Activated CD4-positive, alpha-beta memory T cell treated with anti-CD3 and anti-CD28 coated beads for 36 hours (primary cell): Measurements from ENCODE around the gene TBX20. TPM values are rescaled to one million over a fixed set of nuclear protein-coding genes. Genes with fewer than 3 reads are reported as not detected.

Experiments
- CTCF ChIA-PET: fragments of 350-600 bp; sonication (Branson Sonifier 250); formaldehyde crosslinking; loops from one replicate; lab custom pipeline; 2021; ENCODE audit warnings: antibody characterized with exemption, inconsistent platforms; lab: Charles Lee
- POLR2A ChIA-PET: fragments of 350-600 bp; sonication (Branson Sonifier 250); formaldehyde crosslinking; loops from one replicate; lab custom pipeline; 2021; ENCODE audit warnings: antibody characterized with exemption; lab: Charles Lee
- DNase-seq: peaks from one replicate; pipeline ENCODE4 v3.0.0-alpha.2; 2020
- H3K27ac Mint-ChIP-seq: one replicate; pipeline ENCODE4 v1.8.0; 2021; ENCODE audit warnings: mixed read lengths
- H3K27me3 Mint-ChIP-seq: one replicate; pipeline ENCODE4 v1.8.0; 2021; ENCODE audit warnings: mixed read lengths
- H3K36me3 Mint-ChIP-seq: one replicate; pipeline ENCODE4 v1.8.0; 2021; ENCODE audit warnings: mixed read lengths
- H3K4me1 Mint-ChIP-seq: one replicate; pipeline ENCODE4 v1.8.0; 2021; ENCODE audit warnings: low read depth, mixed read lengths
- H3K4me3 Mint-ChIP-seq: one replicate; pipeline ENCODE4 v1.8.0; 2021; ENCODE audit warnings: mild to moderate bottlenecking, mixed read lengths
- H3K9me3 Mint-ChIP-seq: one replicate; pipeline ENCODE4 v1.8.0; 2021; ENCODE audit warnings: mixed read lengths
- intact Hi-C: fragments of 100-400 bp; cut with micrococcal nuclease; formaldehyde crosslinking; loops from one replicate; pipeline ENCODE4 v1.15.1; 2023
- total RNA-seq, 2 experiments: library from RNA; stranded (reverse); gene quantifications; one replicate each; pipeline ENCODE4 v1.2.3, GENCODE V29; 2021

The TBX20 gene
- total RNA-seq, 2 experiments from 2014 or later = 0.15 TPM; not detected in 1

DNA sequence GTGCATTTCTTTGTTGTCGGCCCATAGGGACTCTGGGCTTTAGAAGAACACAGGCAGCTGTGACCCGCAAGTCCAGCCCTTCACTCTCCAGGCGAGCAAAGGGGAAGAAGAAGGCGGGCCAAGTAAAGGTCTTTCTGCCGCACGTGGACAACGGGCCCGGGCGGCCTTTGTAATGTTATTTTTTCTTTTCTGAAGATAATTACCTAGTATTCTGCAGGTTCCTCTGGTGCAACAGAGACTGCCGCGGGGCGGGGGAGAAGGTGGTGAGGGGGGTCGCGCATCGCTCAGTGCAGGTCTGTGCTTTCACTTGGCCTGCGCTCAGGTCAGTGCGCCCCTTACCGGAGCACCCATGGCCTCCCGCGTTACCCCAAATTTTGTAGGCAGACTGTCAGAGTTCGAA lies 7.1 kb upstream of the TBX20 start:
- no peaks in the 10 kb centered on the region for H3K9me3 Mint-ChIP-seq
- POLR2A ChIA-PET = no interaction called here
- peaks cover 11% of the 10 kb centered on the region for H3K4me1 Mint-ChIP-seq
- H3K27me3 Mint-ChIP-seq = peaks cover 80% of the 10 kb centered on the region
- CTCF ChIA-PET = no interaction called here
- H3K4me3 Mint-ChIP-seq = no peak overlapping the region
- H3K27ac Mint-ChIP-seq = no peak overlapping the region
- DNase-seq = no peak
- no peaks in the 10 kb centered on the region for H3K36me3 Mint-ChIP-seq
- intact Hi-C loops = no loop called here

DNA sequence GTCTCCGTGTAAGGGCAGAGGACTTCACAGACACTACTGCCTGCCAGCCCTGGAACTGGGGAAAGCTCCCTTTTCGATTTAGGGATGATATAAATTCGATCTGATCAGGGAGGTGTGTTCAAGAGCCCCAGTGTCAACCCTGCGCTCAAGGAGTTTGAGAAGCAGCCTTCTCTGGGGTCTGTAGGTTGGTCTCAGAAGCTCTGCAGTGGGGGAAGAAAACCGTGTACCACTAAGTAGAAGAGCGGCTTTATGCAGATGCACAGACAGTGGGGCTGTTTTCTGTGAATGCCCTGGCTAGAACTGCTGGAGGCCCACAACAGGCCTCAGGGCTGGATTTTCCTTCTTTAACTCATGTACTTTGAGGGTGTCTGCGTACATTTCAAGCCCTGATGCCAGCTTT lies 6.3 kb upstream of the TBX20 start:
- peaks cover 81% of the 10 kb centered on the region for H3K27me3 Mint-ChIP-seq
- no peaks in the 10 kb centered on the region for H3K9me3 Mint-ChIP-seq
- no peaks in the 10 kb centered on the region for H3K36me3 Mint-ChIP-seq
- intact Hi-C loops = no loop called here
- ChIA-PET CTCF (no interaction called here), POLR2A (no interaction called here)
- no peak overlapping the region for H3K4me3 Mint-ChIP-seq
- H3K4me1 Mint-ChIP-seq = peaks cover 11% of the 10 kb centered on the region
- H3K27ac Mint-ChIP-seq = no peak overlapping the region
- no peak for DNase-seq

DNA sequence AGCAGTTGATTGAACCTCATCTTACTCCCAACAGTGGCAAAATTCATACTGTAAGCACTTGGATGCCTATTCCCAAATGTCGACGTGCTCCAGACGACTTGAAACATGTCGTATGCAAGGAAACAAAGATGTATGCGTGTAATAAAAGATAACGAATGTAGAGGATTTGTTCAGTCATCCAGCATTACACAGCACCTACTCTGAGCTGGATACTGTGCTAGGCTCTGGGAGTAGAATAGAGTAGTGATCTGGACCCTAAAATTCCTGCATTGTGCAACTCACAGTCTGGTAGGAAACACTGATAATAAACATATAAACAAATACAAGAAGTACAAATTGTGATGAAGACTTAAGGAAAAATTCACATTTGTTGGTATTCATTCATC lies 5.6 kb upstream of the TBX20 start:
- Mint-ChIP-seq H3K36me3 (peaks cover 2% of the 10 kb centered on the region), H3K9me3 (no peaks in the 10 kb centered on the region), H3K4me1 (peaks cover 11% of the 10 kb centered on the region), H3K4me3 (no peak overlapping the region), H3K27ac (no peak overlapping the region), H3K27me3 (peaks cover 80% of the 10 kb centered on the region)
- intact Hi-C loops = loop anchor here (10.0 kb wide), 1 partner anchor 75 kb away; no protein-coding TSS in a partner anchor
- ChIA-PET CTCF (no interaction called here), POLR2A (no interaction called here)
- no peak for DNase-seq

DNA sequence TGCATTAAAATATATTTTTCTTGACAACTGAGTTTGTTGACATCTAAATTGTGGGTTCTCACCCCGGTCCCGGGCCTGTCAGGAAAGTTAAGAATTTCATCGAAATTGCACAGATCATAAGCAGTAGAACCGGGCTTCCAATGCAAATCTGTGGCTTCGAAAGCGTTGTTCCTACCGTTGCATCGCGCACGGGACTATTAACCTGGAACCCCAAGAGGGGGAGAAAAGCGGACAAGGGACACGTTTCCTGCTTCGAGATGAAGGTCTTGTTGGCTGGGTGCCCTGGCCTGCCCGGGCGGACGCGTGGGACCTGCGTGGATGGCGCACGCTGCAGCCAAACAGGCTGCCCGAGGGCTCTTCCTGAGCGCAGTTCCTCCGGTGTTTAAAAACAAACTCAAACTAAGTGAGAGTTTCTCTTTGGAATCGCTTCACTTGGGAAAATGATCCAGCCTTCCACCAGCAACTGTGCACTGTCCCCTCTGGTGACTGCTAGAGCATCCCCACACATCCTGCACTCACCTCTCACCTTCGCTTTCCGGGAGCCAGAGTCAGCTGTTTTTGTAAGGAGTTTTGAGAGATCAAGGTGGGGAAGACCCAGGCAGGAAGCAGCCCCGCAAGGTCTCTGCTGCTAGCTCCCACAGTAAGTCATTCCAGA lies 5.1 kb upstream of the TBX20 start:
- ChIA-PET POLR2A (no interaction called here), CTCF (no interaction called here)
- peaks cover 84% of the 10 kb centered on the region for H3K27me3 Mint-ChIP-seq
- H3K4me1 Mint-ChIP-seq = peaks cover 11% of the 10 kb centered on the region
- H3K4me3 Mint-ChIP-seq = no peak overlapping the region
- peaks cover 4% of the 10 kb centered on the region for H3K36me3 Mint-ChIP-seq
- H3K27ac Mint-ChIP-seq = no peak overlapping the region
- H3K9me3 Mint-ChIP-seq = no peaks in the 10 kb centered on the region
- DNase-seq = no peak
- intact Hi-C loops = loop anchor here (10.0 kb wide), 1 partner anchor 74 kb away; no protein-coding TSS in a partner anchor

DNA sequence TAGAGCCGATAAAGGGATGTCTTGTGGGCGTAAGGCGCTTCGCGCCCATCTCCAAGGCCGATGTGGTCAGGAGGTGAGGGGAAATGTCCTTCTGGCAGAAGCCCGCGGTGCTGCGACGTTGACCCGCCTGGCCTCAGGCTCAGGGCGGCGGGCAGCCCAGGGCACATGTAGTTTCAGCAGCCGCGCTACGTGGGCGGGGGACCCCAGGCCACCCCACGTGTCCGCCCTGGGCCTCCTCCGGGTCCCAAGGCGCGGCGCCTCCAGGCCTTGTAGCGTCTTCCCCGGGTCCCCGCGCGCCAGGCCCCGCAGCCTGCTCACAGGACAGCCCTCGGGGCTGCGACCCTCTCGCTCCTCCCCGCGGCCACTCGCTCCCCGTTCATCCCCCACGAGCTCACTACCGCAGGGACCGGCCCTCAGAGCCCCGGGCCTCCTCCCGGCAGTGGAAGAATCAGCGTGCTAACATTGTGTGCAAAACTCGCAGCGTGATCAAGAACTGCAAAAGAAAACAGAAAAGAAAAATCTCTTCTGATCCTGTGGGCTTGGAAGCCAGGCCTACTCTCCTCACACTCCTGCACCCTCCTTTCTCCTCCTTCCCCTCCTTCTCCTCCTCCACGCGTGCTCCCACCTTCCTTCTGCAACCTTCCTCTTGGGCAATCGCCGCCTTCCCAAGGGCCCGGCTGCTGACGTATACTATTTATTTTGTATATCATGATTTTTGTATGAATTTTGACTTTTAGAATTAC lies 4.4 kb upstream of the TBX20 start:
- Mint-ChIP-seq H3K9me3 (no peaks in the 10 kb centered on the region), H3K36me3 (peaks cover 4% of the 10 kb centered on the region), H3K27ac (no peak overlapping the region), H3K4me3 (no peak overlapping the region), H3K4me1 (peaks cover 13% of the 10 kb centered on the region), H3K27me3 (peaks cover 82% of the 10 kb centered on the region)
- ChIA-PET POLR2A (no interaction called here), CTCF (no interaction called here)
- intact Hi-C loops = loop anchor here (10.0 kb wide), 1 partner anchor 73 kb away; no protein-coding TSS in a partner anchor
- DNase-seq = no peak

DNA sequence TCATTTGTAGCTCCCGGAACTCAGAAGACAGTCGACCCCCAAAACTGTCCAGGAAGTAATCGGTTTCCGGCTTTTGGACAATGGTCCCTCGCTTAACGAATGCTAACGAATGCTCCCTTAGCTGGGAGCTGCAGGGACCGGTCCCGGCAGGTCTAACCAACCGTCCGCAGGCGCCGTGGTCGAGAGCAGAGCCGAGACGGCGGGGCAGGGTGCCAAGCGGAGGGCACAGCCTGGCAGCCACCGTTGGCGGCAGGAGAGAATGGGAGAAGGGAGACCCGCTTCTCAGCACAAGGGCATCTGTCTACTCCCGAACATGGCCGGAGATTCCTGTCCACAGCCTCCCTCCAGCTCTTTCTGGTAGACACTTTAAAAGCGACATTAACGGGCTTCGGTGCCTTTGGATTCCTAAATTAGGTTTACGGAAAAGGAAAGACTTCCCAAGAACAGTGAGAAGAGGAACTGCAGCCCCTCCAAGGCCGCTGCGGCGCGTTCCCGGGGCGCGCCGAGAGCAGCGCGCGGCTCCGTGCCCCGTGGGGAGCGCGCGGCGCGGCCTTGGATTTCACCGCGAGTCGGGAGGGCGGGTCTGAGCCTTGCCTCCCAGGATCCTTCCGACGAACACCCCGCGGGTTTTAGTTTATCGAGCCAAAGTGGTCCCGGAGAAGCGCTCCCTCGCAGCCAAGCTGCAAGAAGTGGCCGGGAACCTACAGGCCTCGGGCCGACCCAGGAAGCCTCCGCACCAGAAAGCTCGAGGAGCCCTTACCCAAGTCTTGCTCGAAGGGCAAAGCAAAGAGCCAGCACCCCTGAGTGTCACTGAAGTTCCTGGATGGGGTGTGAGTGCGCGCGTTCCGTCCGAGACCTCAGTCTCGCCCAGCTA lies 3.6 kb upstream of the TBX20 start:
- Mint-ChIP-seq H3K36me3 (peaks cover 7% of the 10 kb centered on the region), H3K27ac (peak overlapping the region; percentile 42), H3K4me3 (no peak overlapping the region), H3K27me3 (peaks cover 83% of the 10 kb centered on the region), H3K4me1 (peaks cover 18% of the 10 kb centered on the region), H3K9me3 (no peaks in the 10 kb centered on the region)
- ChIA-PET CTCF (interaction anchor here (1.2 kb wide), 1 partner anchor 281 kb away, joined by 3 read pairs; no protein-coding TSS in a partner anchor), POLR2A (no interaction called here)
- intact Hi-C loops = loop anchor here (10.0 kb wide), 1 partner anchor 73 kb away; no protein-coding TSS in a partner anchor
- DNase-seq = no peak

DNA sequence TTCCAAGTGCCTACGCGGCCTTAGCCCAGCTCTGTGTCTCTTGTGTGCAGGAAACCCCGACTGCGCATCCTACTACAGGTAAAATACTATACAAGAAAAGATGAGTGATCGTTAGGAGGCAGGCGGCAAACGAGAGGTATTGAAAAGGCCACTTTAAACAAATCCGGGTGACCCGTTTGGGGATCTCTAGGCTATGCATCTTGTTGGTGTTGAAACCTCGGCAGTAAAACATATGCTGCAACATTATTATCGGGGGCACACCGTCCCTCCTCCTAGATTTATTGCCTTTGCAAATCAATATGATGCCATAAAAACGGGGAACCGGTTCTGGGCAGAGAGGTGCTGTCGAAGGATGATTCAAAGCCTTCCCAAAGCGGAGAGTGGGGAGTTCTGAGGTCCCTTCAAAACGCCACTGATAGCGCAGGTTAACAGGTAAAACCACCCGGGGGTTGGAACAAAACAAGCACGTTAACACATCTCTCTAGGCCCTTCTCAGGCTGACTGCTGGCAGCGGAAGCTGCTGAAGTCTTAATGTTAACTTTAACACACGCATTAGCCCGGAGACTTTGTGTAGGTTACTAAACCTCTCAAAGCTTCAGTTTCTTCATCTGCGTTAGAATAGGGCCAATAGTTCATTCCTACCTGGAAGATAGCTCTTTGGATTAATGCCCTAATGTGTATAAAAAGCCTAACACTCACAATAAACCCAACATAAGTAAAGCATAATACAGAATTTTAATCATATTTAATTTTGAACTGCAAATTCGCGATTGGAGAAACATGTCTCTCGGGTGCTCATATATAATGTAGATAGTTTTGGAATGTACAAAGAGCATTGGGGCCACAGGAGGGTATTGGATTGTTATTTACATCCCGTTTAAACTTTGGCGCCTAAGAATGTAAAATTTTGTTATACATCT lies 2.6 kb upstream of the TBX20 start:
- ChIA-PET POLR2A (no interaction called here), CTCF (interaction anchor here (1.2 kb wide), 1 partner anchor 282 kb away, joined by 3 read pairs; no protein-coding TSS in a partner anchor)
- peaks cover 8% of the 10 kb centered on the region for H3K36me3 Mint-ChIP-seq
- H3K27ac Mint-ChIP-seq = no peak overlapping the region
- H3K4me1 Mint-ChIP-seq = peaks cover 18% of the 10 kb centered on the region
- H3K27me3 Mint-ChIP-seq = peaks cover 87% of the 10 kb centered on the region
- intact Hi-C loops = loop anchor here (10.0 kb wide), 1 partner anchor 72 kb away; no protein-coding TSS in a partner anchor
- H3K9me3 Mint-ChIP-seq = no peaks in the 10 kb centered on the region
- H3K4me3 Mint-ChIP-seq = no peak overlapping the region
- no peak for DNase-seq

DNA sequence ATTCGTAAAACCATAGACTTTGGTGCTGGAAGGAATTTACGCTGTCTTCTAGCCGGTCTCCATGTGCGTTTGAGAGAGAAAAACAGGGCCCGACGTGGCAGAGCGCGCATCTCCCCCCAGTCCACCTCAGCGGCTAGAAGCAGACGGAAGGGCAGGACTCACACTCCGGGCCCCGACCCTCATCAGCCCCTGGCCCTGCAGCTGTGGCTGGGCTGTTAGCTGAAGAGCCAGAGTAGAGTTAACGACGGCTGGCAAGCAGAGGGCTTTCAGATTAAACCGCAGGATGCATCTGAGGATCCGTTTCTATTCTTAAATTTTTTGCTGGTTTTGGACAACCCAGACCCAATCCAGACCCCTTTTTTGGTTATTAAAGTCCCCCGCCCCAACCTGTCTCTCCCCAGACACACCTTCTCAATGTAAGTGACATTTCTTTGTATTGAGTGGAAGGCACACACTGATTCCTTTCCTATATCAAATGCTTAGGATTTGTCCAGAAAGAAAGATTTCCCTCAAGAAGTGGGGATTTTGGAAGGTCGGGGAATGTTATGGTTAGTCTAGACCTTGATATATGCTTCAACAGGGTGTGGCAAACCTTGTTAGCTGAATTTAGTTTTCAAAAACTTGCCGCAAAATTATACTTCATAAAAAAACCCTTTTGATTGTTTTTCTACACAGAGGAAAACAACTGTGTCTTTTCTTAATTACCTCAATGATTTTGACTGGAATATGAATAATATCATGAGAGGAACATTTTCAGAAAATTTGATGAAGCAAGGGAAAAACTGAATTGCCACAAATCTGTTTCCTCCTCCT lies 1.7 kb upstream of the TBX20 start:
- ChIA-PET CTCF (no interaction called here), POLR2A (no interaction called here)
- no peak overlapping the region for H3K4me3 Mint-ChIP-seq
- H3K9me3 Mint-ChIP-seq = no peaks in the 10 kb centered on the region
- peaks cover 18% of the 10 kb centered on the region for H3K4me1 Mint-ChIP-seq
- H3K36me3 Mint-ChIP-seq = peaks cover 8% of the 10 kb centered on the region
- peaks cover 87% of the 10 kb centered on the region for H3K27me3 Mint-ChIP-seq
- no peak overlapping the region for H3K27ac Mint-ChIP-seq
- DNase-seq = no peak
- intact Hi-C loops = loop anchor here (10.0 kb wide), 1 partner anchor 71 kb away; no protein-coding TSS in a partner anchor

DNA sequence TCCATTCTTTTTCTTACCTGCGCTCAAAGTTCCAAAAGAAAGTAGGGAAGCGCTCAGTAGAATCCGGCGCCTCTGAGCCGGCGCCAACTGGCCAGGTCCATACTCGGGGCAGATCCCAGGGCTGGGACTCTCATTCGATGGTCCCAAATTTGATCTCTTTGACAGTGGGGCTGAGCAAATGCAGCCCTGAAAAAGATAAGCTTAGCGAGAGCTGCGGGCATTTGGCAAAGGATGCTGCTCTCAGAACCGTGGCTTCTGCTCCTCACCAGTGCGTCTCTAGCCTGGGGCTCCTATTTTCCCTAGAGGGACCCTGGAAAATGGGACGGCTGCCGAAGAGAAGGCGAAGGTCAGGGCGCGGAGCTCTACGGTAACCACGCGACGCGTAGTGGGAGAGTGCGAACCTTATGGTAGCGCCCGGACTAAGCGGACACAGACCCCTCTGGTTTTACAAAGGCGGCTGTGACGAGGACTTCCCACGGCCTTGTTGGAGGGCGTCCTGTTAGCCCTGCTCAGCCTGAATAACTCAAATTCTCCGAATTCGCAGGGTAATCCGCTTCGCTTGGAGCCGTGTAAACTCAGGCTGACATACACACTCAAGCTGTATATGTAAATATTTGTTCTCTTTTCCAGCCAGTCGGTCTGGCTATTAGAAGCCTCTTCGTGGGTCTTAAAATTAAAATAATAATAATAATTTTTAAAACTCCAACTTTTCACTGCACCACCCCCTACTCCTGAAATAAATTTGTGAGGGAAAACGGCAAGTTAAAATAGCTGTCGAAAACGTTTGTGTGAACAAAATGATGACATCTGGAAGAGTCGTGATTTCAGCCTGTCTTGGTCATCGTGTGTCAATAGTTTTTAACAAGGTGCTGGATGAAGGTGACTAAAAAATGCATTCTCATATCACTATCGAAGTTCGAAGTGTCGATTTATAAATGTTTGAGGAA lies 869 bp upstream of the TBX20 start:
- H3K36me3 Mint-ChIP-seq = peaks cover 8% of the 10 kb centered on the region
- no peak for DNase-seq
- intact Hi-C loops = loop anchor here (10.0 kb wide), 1 partner anchor 70 kb away; no protein-coding TSS in a partner anchor

DNA sequence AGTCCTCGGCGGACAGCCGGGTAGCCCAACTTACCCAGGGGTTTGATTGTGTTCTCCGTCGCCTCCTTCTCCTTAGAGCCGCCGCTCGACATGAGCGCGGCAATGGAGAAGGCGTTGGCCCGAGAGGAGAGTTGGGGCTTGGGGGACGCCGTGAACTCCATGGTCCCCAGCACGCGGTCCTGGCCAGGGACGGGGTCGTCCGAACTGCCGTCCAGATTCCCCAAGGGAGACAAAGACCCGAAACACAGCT lies 515 bp downstream of the TBX20 start:
- H3K27me3 Mint-ChIP-seq = peaks cover 81% of the 10 kb centered on the region
- no peak for DNase-seq
- H3K4me1 Mint-ChIP-seq = peaks cover 12% of the 10 kb centered on the region
- CTCF ChIA-PET = no interaction called here
- peaks cover 8% of the 10 kb centered on the region for H3K36me3 Mint-ChIP-seq
- intact Hi-C loops = loop anchor here (10.0 kb wide), 1 partner anchor 69 kb away; no protein-coding TSS in a partner anchor
- H3K4me3 Mint-ChIP-seq = peak overlapping the region; percentile 46
- no peaks in the 10 kb centered on the region for H3K9me3 Mint-ChIP-seq
- POLR2A ChIA-PET = no interaction called here
- no peak overlapping the region for H3K27ac Mint-ChIP-seq

More for the DNA sequence above, 869 bp upstream of the TBX20 start:
- Mint-ChIP-seq H3K27ac (no peak overlapping the region), H3K4me1 (peaks cover 18% of the 10 kb centered on the region), H3K4me3 (peak overlapping the region; percentile 12), H3K27me3 (peaks cover 83% of the 10 kb centered on the region), H3K9me3 (no peaks in the 10 kb centered on the region)
- ChIA-PET POLR2A (no interaction called here), CTCF (no interaction called here)
